ENCODE measurements around the gene TET2. TPM values are rescaled to one million over a fixed set of nuclear protein-coding genes. Genes with fewer than 3 reads are reported as not detected.

Gene TET2
- total RNA-seq, 1 experiment from 2014 or later, result 7.4 TPM

DNA sequence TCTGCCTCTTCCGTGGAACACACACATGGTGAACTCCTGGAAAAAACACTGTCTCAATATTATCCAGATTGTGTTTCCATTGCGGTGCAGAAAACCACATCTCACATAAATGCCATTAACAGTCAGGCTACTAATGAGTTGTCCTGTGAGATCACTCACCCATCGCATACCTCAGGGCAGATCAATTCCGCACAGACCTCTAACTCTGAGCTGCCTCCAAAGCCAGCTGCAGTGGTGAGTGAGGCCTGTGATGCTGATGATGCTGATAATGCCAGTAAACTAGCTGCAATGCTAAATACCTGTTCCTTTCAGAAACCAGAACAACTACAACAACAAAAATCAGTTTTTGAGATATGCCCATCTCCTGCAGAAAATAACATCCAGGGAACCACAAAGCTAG lies 87.9 kb downstream of the TET2 start:
- DNase-seq (ENCODE audit: low spot score), result no peak

DNA sequence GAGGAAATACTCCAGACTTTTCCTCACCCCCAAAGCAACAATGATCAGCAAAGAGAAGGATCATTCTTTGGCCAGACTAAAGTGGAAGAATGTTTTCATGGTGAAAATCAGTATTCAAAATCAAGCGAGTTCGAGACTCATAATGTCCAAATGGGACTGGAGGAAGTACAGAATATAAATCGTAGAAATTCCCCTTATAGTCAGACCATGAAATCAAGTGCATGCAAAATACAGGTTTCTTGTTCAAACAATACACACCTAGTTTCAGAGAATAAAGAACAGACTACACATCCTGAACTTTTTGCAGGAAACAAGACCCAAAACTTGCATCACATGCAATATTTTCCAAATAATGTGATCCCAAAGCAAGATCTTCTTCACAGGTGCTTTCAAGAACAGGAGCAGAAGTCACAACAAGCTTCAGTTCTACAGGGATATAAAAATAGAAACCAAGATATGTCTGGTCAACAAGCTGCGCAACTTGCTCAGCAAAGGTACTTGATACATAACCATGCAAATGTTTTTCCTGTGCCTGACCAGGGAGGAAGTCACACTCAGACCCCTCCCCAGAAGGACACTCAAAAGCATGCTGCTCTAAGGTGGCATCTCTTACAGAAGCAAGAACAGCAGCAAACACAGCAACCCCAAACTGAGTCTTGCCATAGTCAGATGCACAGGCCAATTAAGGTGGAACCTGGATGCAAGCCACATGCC lies 89.7 kb downstream of the TET2 start:
- DNase-seq (ENCODE audit: low spot score), result no peak

DNA sequence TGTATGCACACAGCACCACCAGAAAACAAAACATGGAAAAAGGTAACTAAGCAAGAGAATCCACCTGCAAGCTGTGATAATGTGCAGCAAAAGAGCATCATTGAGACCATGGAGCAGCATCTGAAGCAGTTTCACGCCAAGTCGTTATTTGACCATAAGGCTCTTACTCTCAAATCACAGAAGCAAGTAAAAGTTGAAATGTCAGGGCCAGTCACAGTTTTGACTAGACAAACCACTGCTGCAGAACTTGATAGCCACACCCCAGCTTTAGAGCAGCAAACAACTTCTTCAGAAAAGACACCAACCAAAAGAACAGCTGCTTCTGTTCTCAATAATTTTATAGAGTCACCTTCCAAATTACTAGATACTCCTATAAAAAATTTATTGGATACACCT lies 90.2 kb downstream of the TET2 start:
- no peak for DNase-seq (ENCODE audit: low spot score)

DNA sequence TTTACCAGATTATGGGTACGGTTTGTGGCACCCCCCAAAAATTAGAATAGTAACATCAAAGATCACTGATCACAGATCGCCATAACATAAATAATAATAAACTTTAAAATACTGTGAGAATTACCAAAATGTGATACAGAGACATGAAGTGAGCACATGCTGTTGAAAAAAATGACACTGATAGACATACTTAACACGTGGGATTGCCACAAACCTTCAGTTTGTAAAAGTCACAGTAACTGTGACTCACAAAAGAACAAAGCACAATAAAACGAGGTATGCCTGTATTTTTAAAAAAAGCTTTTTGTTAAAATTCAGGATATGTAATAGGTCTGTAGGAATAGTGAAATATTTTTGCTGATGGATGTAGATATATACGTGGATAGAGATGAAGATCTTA lies 93.4 kb downstream of the TET2 start:
- no peak for DNase-seq (ENCODE audit: low spot score)

DNA sequence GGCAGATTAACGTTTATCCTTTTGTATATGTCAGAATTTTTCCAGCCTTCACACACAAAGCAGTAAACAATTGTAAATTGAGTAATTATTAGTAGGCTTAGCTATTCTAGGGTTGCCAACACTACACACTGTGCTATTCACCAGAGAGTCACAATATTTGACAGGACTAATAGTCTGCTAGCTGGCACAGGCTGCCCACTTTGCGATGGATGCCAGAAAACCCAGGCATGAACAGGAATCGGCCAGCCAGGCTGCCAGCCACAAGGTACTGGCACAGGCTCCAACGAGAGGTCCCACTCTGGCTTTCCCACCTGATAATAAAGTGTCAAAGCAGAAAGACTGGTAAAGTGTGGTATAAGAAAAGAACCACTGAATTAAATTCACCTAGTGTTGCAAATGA lies 94.8 kb downstream of the TET2 start:
- DNase-seq (ENCODE audit: low spot score), result no peak

DNA sequence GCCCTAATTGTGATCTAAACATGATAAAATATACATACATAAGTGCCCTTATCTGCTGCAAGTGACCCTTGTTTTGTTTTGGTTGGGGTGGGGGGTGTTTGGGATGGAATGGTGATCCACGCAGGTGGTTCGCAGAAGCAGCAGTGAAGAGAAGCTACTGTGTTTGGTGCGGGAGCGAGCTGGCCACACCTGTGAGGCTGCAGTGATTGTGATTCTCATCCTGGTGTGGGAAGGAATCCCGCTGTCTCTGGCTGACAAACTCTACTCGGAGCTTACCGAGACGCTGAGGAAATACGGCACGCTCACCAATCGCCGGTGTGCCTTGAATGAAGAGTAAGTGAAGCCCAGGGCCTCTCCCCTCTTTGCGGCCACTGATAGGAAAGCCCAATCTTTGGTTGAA lies 96.8 kb downstream of the TET2 start:
- no peak for DNase-seq (ENCODE audit: low spot score)

DNA sequence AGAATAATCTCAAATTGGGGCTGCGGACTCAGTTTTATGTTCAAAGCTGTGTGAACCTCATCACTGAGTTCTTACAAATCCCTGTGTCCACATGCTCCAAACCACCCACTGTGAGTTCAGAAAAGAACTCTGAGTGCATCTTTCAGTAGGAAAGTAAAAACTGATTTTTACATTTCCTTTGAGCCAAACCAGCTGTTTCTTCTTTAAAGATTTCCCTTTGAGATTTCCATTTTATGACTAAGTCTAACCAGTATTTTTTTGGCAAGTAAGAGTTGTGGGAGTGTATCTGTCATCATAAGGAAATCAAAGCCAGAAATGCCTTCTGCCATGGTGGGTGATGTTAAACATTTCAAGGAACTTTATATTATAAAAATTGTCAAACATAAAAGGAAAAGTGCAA lies 100.0 kb downstream of the TET2 start:
- DNase-seq (ENCODE audit: low spot score), result no peak

DNA sequence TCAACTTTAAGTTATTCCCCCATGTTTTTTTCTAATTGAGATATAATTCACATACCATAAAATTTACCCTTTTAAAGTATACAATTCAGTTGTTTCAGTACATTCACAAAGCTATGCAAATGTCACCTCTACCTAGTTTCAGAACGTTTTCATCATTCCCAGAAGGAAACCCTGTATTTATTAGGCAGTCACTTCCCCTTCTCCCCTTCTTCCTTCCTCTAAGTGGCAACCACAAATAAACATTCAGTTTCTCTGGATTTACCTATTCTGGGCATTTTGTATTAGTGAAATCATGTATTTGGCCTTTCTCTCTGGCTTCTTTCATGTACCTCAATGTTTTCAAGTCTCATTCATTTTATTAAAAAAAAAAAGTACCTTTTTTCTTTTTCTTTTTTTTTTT lies 101.9 kb downstream of the TET2 start:
- no peak for DNase-seq (ENCODE audit: low spot score)

DNA sequence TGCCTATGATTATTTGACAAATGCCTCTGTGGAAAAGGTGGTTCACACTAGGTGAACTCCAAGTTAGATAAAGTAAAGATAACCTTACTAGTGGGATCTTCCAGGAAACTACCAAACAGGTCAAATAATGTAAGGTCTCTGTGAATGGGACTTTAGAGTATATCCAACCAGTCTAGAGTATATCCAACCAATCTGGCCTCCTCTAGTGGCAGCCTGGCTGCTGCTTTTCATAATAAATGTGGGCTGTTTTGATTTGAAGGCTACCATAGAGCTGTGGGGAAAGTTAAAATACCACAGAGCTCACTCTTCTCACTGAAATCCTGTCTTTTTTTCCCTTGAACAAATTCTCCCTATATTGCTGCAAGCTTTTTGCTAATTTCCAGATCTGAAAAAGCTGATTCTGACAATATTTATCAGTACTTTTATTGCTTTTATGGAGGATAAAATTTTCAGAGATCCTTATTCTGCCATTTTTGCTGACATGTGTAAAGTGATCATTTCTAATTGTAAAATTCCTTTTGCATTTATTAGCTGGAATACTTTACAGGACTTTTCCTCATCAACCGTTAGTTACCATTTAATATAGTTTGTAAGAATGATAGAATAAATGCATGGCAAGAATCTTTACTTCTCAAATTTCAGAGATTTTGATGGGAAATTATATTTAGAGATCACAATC lies 111.3 kb downstream of the TET2 start:
- no peak for DNase-seq (ENCODE audit: low spot score)

DNA sequence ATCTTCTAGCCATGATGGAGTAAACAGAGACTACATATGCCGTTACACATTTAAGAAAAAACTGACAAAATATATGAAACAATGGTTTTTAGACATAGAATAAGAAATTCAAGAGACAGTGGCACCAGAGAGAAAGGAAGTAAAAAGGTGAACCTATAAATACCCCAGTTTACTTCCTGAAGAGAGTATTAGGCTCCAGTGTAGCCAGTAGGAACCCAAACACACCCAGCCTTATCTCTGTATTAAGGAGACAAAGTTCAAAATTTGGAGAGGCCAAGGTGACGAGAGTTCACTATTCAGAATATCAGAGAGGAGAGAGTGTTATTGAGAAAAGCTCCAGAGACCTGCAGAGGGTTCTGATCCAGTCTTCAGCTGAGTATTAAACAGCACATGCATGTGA lies 119.0 kb downstream of the TET2 start:
- no peak for DNase-seq (ENCODE audit: low spot score)

DNA sequence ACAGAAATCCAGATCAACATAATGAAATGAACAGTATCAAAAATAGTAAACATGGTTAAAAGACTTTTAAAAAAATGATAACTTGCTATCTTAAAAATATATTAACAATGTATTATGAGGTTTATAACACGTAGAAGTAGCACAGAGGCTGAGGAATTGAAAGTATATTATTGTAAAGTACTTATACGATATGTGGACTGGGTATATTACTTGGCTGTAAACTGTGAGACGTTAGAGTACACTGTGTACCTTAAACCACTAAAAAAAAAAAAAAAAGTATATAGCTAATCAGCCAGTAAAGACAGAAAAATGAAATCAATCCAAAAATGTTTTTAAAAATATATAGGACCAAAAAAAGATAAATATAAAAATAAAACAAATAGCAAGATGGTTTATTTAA lies 120.6 kb downstream of the TET2 start:
- no peak for DNase-seq (ENCODE audit: low spot score)

DNA sequence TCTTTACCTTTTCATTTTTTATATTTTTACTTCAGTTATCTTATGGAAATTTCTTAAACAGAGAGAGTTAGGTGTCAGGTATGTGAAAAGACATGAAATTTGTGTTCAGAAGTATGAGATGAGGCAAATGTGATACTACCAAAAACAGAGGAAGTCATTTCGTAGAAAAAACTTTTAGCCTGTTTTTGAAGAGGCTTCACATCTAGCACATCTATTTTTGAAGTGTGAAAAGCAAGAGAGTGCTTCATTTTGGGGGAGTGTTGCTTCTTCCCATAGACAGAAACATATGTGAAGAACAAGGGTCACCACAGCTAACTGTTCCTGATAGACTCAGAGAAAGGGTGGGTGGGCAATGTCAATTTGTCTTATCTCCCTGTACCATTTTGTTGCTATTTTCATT lies 125.3 kb downstream of the TET2 start:
- no peak for DNase-seq (ENCODE audit: low spot score)

DNA sequence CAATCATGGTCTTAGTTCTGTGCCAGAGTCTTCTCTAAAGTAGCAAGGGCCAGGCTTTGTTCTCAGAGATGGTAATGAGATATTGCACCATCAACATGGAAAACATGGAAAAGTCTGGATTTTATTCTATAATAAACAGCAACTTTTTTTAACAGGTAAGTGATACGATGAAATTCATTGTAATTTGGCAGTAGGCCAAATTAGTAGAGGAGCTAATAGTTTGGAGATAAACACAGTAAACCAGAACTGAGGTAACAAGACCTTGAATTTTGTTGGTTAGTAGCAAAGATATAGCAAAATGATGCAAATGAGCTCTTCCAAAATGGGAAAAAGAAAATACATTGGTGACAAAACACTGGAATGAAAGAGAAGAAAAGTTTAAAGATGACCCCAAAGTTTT lies 126.6 kb downstream of the TET2 start:
- DNase-seq (ENCODE audit: low spot score), result no peak

DNA sequence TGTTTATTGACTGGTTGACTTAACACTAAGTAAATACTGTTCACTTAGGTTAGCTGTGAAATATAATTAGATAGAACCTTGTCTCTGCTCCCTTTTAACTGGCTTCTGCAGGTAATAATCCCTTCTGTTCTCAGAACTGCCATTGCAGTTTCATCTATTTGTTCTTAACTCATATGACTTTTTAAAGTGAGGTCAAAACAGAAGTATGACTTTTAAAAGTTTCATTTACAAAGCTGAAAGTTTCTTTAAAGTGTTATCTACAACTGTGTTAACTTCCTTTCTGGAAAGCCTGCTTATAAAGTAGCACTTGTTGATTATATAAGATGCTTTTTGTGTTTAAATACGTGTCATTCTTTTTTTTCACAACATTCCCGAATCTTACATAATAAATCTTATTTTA lies 127.4 kb downstream of the TET2 start:
- DNase-seq (ENCODE audit: low spot score), result no peak

DNA sequence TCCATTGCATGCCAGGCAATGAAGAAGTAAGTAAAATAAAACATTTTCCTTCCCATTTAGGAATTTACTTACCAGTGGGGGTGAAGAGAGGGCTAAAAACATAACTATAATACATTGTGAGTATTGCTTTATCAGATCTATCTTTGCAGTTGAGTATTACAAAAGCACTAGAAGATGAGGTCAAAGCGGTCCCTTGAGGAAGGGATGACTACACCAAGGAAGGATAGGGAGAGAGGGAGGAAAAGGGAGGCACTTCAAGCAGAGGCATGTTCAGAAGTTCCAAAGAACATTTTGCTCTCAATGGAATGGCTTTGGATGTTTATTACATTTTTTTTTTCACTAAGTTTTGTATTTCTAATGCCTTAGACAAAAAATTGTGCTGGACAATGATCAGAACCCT lies 127.8 kb downstream of the TET2 start:
- DNase-seq (ENCODE audit: low spot score), result no peak

DNA sequence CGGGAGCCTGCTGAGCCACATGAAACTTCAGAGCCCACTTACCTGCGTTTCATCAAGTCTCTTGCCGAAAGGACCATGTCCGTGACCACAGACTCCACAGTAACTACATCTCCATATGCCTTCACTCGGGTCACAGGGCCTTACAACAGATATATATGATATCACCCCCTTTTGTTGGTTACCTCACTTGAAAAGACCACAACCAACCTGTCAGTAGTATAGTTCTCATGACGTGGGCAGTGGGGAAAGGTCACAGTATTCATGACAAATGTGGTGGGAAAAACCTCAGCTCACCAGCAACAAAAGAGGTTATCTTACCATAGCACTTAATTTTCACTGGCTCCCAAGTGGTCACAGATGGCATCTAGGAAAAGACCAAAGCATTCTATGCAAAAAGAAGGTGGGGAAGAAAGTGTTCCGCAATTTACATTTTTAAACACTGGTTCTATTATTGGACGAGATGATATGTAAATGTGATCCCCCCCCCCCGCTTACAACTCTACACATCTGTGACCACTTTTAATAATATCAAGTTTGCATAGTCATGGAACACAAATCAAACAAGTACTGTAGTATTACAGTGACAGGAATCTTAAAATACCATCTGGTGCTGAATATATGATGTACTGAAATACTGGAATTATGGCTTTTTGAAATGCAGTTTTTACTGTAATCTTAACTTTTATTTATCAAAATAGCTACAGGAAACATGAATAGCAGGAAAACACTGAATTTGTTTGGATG lies 129.9 kb downstream of the TET2 start:
- no peak for DNase-seq (ENCODE audit: low spot score)

DNA sequence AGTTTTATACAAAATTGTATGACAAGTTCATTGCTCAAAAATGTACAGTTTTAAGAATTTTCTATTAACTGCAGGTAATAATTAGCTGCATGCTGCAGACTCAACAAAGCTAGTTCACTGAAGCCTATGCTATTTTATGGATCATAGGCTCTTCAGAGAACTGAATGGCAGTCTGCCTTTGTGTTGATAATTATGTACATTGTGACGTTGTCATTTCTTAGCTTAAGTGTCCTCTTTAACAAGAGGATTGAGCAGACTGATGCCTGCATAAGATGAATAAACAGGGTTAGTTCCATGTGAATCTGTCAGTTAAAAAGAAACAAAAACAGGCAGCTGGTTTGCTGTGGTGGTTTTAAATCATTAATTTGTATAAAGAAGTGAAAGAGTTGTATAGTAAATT lies 131.0 kb downstream of the TET2 start:
- no peak for DNase-seq (ENCODE audit: low spot score)

DNA sequence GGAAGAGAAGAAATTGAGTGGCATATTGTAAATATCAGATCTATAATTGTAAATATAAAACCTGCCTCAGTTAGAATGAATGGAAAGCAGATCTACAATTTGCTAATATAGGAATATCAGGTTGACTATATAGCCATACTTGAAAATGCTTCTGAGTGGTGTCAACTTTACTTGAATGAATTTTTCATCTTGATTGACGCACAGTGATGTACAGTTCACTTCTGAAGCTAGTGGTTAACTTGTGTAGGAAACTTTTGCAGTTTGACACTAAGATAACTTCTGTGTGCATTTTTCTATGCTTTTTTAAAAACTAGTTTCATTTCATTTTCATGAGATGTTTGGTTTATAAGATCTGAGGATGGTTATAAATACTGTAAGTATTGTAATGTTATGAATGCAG lies 132.6 kb downstream of the TET2 start:
- DNase-seq (ENCODE audit: low spot score), result no peak

DNA sequence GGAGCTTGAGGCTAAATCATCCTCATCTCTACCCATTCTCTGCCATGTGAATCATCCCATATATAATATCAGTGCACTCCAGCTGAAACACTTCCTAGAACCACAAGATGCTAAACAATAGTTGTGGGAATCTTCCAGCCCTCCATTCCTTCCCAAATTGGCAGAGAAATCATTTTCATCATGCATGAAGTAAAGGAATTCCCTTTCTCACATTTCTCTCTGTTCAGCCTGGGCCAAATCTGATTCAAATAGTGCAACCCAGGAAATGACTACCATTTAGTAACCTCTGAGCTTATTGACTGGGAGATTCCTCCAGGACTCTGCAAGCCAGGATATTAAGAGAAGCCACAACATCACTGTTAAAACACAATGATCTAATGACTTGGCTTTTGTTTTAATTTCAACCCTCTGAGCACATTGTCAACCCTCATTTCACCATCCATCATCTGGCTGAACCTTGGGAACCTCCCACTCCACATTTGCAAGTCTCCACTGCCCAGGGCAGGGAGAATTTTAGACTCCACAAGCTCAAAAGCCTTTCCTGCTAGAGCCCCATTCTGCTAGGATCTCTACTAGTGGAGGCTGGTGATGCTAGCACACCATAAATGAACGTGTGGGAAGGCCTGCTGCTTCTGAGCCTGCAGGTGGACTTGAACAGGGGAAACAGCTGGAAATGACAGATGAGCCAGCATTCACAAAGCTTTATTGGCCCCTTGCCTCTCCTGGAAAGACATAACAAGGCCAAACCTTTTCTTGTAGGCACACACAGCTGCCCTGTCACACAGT lies 133.9 kb downstream of the TET2 start:
- peak; percentile 9 for DNase-seq (ENCODE audit: low spot score)

DNA sequence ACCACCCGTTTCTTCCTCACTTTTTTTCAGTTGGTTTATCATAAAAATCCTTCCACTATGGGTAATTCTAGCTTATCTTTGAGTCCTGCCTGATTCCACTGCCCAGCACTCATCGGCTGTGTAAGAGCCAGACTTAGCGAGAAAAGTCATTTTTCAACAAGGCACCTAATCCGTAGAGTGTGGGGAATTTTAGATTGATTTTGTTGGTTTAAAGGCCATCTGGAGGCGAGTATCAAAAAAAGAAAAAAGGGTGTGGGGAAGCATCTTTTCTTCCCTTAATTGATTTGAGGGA lies 134.4 kb downstream of the TET2 start:
- no peak for DNase-seq (ENCODE audit: low spot score)

DNA sequence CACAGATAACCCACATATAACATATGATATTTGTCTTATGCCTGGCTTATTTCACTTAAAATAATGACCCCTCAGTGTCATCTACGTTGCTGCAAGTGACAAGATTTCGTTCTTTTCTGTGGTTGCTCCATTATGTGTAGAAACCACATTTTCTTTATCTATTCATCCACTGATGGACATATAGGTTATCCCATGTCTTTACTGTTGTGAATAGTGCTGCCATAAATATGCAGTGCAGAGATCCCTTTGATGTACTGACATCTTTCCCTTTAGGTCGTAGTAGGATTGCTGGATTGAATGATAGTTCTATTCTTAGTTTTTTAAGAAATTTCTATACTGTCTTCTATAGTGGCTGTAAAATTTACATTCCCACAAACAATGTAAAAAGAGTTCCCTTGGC lies 135.8 kb downstream of the TET2 start:
- DNase-seq (ENCODE audit: low spot score), result no peak

DNA sequence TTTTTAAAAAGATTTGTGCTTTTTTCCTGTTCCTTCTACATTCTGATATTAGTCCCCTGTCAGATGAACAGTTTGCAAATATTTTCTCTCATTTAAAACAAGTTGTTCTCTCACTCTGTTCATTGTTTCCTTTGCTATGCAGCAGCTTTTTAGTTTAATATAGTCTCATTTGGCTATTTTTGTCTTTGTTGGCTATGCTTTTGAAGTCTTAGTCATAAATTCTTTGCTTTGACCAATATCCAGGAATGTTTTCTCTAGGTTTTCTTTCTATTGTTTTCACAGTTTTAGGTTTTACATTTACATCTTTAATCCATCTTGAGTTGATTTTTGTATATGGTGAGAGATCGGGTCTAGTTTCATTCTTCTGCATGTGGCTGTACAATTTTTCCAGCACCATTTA lies 136.8 kb downstream of the TET2 start:
- DNase-seq (ENCODE audit: low spot score), result no peak

DNA sequence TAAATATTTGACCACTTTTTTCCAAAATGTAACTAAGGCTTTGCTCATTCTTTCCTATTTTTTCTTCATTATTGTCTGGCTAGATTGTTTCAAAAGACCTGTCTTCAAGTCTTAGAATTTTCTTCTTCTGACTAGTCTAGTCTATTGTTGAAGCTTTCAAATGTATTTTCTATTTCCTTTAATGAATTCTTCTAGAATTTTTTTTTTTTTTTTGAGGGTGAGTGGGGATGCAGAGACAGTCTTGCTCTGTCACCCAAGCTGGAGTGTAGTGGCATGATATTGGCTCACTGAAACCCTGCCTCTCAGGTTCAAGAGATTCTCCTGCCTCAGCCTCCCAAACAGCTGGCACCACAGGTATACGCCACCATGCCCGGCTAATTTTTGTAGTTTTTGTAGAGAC lies 141.4 kb downstream of the TET2 start:
- DNase-seq (ENCODE audit: low spot score), result no peak
